ENCODE results near the gene UQCRC1. TPM values are rescaled to one million over a fixed set of nuclear protein-coding genes. Genes with fewer than 3 reads are reported as not detected.

Gene UQCRC1
- total and polyA plus RNA-seq, 2 of the 8 experiments (the other 6 are each of a cell fraction or from before 2014, with no cell fraction given): 310 to 720 TPM

DNA sequence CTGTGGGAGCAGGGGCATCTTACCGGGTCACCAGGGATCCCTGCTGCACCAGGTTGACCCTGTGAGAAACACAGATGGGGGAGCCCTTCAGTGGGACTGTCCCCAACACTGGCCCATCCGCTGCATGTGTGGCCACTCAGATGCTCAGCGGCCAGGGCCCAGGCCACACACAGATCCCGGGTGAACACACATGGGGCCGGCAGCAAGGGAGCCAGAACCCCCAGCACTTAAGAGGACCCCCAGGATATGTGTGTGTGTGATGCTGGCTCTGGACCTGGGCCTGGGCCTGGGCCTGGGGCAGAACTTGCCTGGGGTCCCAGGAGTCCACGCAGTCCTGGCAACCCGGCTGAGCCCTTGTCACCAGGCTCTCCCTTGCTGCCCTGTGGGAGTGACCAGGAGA is 41.0 kb downstream of the UQCRC1 start:
- Histone ChIP-seq H3K36me3 (ENCODE audit: control insufficient read depth in 2 of 4, insufficient read depth in 4 of 4, low read length in 3 of 4) (no peaks in the 10 kb centered on the region), H2BK12ac (ENCODE audit: low read depth, low read length) (no peak overlapping the region), H4K8ac (ENCODE audit: extremely low read depth, insufficient read depth, low read length) (no peak overlapping the region; the same call in 1 of the 2 replicates), H3K4ac (replicated peaks; ENCODE audit: insufficient read length, low read depth, low read length) (no peak overlapping the region), H2BK5ac (ENCODE audit: low read depth, low read length) (no peak overlapping the region), H3K14ac (ENCODE audit: insufficient read length) (no peak overlapping the region), H3K4me1 (replicated peaks in 1 of 4; ENCODE audit: control insufficient read depth in 3 of 4, insufficient read depth in 4 of 4, low read length in 3 of 4) (peaks cover 0 to 2% (median 2%) of the 10 kb centered on the region in 4 experiments; a peak in 4 of 7 replicates), H3K23ac (ENCODE audit: insufficient read length) (no peak overlapping the region), H3K23me2 (ENCODE audit: low read depth, low read length) (no peaks in the 10 kb centered on the region), H2BK20ac (ENCODE audit: low read length) (no peak overlapping the region), H3K56ac (replicated peaks; ENCODE audit: insufficient read length, low read depth, low read length) (no peak overlapping the region), H3K9ac (replicated peaks in 1 of 4; ENCODE audit: extremely low read depth in 1 of 4, low read depth in 3 of 4, low read length in 3 of 4) (no peak overlapping the region), H3K79me2 (ENCODE audit: control insufficient read depth in 1 of 2, insufficient read depth in 2 of 2, low read length in 2 of 2) (no peaks in the 10 kb centered on the region), H3K79me1 (ENCODE audit: low read depth, low read length) (no peaks in the 10 kb centered on the region), H2AFZ (ENCODE audit: low read length) (no peak overlapping the region), H3K9me3 (ENCODE audit: insufficient read depth in 2 of 2, low read depth in 1 of 2, low read length in 1 of 2) (no peaks in the 10 kb centered on the region), H3K27me3 (replicated peaks in 1 of 4; ENCODE audit: control insufficient read depth in 3 of 4, extremely low read depth in 1 of 4, insufficient read depth in 3 of 4, low read length in 3 of 4) (no peaks in the 10 kb centered on the region), H4K20me1 (replicated peaks in 1 of 2; ENCODE audit: control insufficient read depth in 1 of 2, insufficient read depth in 2 of 2, low read length in 2 of 2) (no peaks in the 10 kb centered on the region), H3K4me3 (ENCODE audit: extremely low read depth in 1 of 4, insufficient read depth in 2 of 4, low read depth in 3 of 4, low read length in 4 of 4) (no peak overlapping the region), H4K91ac (replicated peaks; ENCODE audit: insufficient read length, low read length) (no peak overlapping the region), H2AK5ac (ENCODE audit: low read depth, low read length) (no peak overlapping the region), H2BK120ac (replicated peaks; ENCODE audit: low read depth, low read length) (no peak overlapping the region), H3K27ac (ENCODE audit: low read depth, low read length) (no peak overlapping the region), H3K4me2 (ENCODE audit: insufficient read depth in 1 of 2, low read depth in 2 of 2, low read length in 2 of 2) (no peak overlapping the region), H2BK15ac (ENCODE audit: low read length) (no peak overlapping the region), H4K5ac (ENCODE audit: insufficient read length, low read depth, low read length) (no peak overlapping the region), H3K18ac (ENCODE audit: extremely low read depth, low read length) (no peak overlapping the region)
- POLR2A ChIA-PET (ENCODE audit: partially characterized antibody): interaction anchor here (2.2 kb wide), 1 partner anchor 11 kb away, joined by 9 read pairs; the partner anchor contains the start of gene PFKFB4
- CTCF ChIA-PET (ENCODE audit: partially characterized antibody): interaction anchor here (1.7 kb wide), 1 partner anchor 11 kb away, joined by 8 read pairs; the partner anchor contains the start of gene PFKFB4
- FAIRE-seq: no peak
- 88% methylated on average over 7 of the region's 7 CpGs; no CpG with 5 or more reads in 1 of the 2 experiments for WGBS, 2 experiments (ENCODE audit: extremely low coverage in 1 of 2, insufficient coverage in 1 of 2, insufficient read length in 1 of 2, insufficient replicate concordance in 2 of 2, low coverage in 1 of 2, low lambda C conversion rate in 2 of 2, missing lambda C conversion rate in 1 of 2)
- DNase-seq (ENCODE audit: low read depth in 1 of 2, low spot score in 2 of 2): no peak
- no peak for TF ChIP-seq EZH2 (IDR thresholded peaks at IDR 0.05; ENCODE audit: low read depth, low read length, severe bottlenecking)
- TF ChIP-seq GTF2F1 (IDR thresholded peaks at IDR 0.05; ENCODE audit: borderline replicate concordance, low read depth, low read length): no peak
- no peak for TF ChIP-seq KDM5A (IDR thresholded peaks at IDR 0.05; ENCODE audit: low read length)
- no peak for TF ChIP-seq E2F6 (IDR thresholded peaks at IDR 0.05)
- no peak for TF ChIP-seq SAP30 (IDR thresholded peaks at IDR 0.05; ENCODE audit: insufficient read depth, insufficient replicate concordance, low read length)
- no peak for TF ChIP-seq TAF7 (optimal IDR thresholded peaks at IDR 0.05; ENCODE audit: borderline replicate concordance, low read depth, low read length)
- no peak for TF ChIP-seq GABPA (IDR thresholded peaks at IDR 0.05; ENCODE audit: borderline replicate concordance, insufficient read depth, low read length)
- TF ChIP-seq EGR1 (IDR thresholded peaks at IDR 0.05; ENCODE audit: borderline replicate concordance, low read depth, low read length): no peak
- TF ChIP-seq KDM1A (IDR thresholded peaks at IDR 0.05; ENCODE audit: borderline replicate concordance, low read length): no peak
- no peak for TF ChIP-seq CHD2 (IDR thresholded peaks at IDR 0.05; ENCODE audit: low read length)
- no peak for TF ChIP-seq JUND (IDR thresholded peaks at IDR 0.05; ENCODE audit: low read length)
- TF ChIP-seq JUN (IDR thresholded peaks at IDR 0.05; ENCODE audit: low read depth, low read length): no peak
- no peak for TF ChIP-seq NANOG (IDR thresholded peaks at IDR 0.05; ENCODE audit: insufficient read depth, low read depth, low read length, poor library complexity, severe bottlenecking)
- no peak for TF ChIP-seq POLR2A (IDR thresholded peaks at IDR 0.05; ENCODE audit: control extremely low read depth in 1 of 2, low read depth in 2 of 2, low read length in 2 of 2)

All from H1 (cell line).